Measurements from ENCODE around the gene CBX7.

DNA sequence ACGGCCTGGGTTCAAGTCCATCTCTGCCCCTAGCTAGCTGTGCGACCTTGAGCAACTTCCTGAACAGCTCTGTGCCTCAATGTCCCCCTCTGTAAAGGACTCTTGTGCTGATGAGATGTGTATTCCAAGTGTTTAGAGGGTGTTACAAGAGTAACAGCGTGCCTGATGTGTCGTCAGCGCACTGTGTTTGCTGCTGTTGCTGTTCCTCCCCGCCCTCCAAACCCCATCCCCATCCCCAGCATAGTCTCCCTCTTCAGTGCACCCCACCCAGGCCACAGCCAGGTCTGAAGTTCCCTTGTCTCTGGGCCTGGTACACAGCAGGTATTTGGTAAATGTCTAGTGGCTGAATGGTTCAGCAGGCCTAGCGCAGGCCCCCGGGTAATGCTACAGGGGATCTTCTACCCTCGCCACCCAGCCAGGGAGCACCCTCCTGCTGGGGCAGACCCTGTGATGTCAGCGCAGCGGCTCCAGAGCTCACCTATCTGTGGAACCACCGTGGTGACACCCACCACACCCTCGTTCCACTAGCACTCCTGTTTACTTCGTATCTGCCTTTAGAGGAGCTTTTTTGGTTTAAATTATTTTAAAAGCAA is 10.3 kb downstream of the CBX7 start:
- TF ChIP-seq GATA2 (IDR thresholded peaks at IDR 0.05; ENCODE audit: low read depth, low read length) (no peak), GATA3 (IDR thresholded peaks at IDR 0.05; ENCODE audit: low read depth, low read length) (no peak)

Data from SH-SY5Y (cell line).